Measurements from ENCODE around the gene TBX3.

TBX3 gene

DNA sequence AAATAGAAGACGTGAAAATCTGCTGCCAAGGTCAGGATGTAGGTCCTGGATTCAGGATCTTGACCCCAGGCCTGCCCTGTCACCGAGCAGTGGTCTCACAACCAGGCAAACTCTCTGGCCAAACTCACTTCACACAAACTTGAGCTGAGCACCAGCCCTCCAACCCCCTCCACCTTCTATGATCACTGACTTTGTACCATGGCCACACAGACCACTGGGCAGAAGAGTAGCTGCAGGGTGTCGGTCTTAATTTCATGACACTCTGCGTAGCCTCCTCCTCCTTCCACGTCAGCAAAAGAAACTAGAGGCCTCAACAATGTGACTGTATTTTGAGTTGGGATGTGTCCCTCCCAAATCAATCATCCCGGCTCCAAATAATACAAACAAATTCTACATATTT is 7.2 kb upstream of the TBX3 start:
- no peak overlapping the region for H3K9ac ChIP-seq (ENCODE audit: low read length)
- no peak for DNase-seq

DNA sequence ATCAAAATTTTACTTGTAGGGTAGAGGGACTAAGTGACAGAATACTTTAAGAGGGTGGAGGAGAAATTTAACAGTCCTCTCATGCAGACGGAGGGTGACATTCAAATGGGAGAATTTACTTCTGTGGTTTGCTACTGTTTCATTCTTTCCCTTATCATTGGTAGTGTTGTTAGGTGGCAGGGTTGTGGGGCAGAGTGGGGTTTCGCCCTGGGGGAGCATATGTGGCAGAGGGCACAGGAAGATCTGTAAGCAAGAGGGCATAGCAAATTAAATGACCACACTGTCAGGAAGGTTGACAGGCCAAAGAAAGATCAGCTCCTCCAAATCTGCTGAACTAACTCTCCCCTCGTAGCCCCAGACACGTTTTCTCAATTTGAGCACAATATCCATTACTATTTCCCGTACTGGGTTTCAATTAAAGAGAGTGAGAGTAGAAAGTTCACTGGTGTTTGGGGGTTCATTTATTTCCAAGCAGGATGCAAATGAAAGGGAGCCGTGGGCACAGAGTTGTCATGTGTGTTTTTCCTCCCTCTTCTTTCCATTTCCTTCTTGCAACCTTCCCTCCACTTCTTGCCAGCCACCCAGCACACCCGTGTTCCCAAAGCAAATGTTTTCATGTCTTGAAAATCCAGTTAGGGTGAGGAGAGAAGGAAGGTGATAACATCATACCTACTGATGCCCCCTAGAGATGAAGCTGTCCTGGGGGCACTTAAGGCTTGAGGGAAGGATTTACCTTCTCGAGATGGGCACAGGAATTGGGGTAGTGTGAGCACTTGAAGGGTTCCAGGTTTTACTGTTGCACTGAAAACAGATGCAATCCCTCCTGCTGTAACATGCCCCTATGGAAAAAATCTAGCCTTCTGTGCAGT is 6.5 kb upstream of the TBX3 start:
- Histone ChIP-seq H3K4me2 (ENCODE audit: low read depth, low read length) (no peak overlapping the region), H3K36me3 (replicated peaks; ENCODE audit: insufficient read depth, low read length) (no peaks in the 10 kb centered on the region), H3K4me3 (ENCODE audit: low read length) (no peak overlapping the region), H3K79me2 (ENCODE audit: low read length) (no peaks in the 10 kb centered on the region), H3K9me3 (replicated peaks; ENCODE audit: insufficient read depth, low read length) (no peaks in the 10 kb centered on the region), H2AFZ (ENCODE audit: low read length) (no peak overlapping the region), H3K9me2 (replicated peaks; ENCODE audit: insufficient read depth, low read length) (no peaks in the 10 kb centered on the region), H3K27ac (ENCODE audit: low read length) (no peak overlapping the region), H4K20me1 (ENCODE audit: insufficient read depth, low read length) (no peaks in the 10 kb centered on the region), H3F3A (ENCODE audit: insufficient read depth, low read length) (no peaks in the 10 kb centered on the region), H3K9ac (ENCODE audit: low read length) (no peak overlapping the region), H3K27me3 (replicated peaks; ENCODE audit: insufficient read depth, low read length) (no peaks in the 10 kb centered on the region), H3K4me1 (ENCODE audit: low read length) (no peaks in the 10 kb centered on the region)
- TF ChIP-seq, protein P1, sequence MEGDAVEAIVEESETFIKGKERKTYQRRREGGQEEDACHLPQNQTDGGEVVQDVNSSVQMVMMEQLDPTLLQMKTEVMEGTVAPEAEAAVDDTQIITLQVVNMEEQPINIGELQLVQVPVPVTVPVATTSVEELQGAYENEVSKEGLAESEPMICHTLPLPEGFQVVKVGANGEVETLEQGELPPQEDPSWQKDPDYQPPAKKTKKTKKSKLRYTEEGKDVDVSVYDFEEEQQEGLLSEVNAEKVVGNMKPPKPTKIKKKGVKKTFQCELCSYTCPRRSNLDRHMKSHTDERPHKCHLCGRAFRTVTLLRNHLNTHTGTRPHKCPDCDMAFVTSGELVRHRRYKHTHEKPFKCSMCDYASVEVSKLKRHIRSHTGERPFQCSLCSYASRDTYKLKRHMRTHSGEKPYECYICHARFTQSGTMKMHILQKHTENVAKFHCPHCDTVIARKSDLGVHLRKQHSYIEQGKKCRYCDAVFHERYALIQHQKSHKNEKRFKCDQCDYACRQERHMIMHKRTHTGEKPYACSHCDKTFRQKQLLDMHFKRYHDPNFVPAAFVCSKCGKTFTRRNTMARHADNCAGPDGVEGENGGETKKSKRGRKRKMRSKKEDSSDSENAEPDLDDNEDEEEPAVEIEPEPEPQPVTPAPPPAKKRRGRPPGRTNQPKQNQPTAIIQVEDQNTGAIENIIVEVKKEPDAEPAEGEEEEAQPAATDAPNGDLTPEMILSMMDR (IDR thresholded peaks at IDR 0.05; ENCODE audit: low read length): no peak
- no peak for TF ChIP-seq EZH2 (optimal IDR thresholded peaks at IDR 0.05; ENCODE audit: low read depth, low read length)
- DNase-seq: no peak

More for the DNA sequence above, 7.2 kb upstream of the TBX3 start:
- TF ChIP-seq EZH2 (optimal IDR thresholded peaks at IDR 0.05; ENCODE audit: low read depth, low read length): no peak
- TF ChIP-seq EZH2phosphoT487 (IDR thresholded peaks at IDR 0.05; ENCODE audit: low read length): no peak
- H3K79me2 ChIP-seq (ENCODE audit: low read length): no peaks in the 10 kb centered on the region
- no peaks in the 10 kb centered on the region for H3K36me3 ChIP-seq (replicated peaks; ENCODE audit: insufficient read depth, low read length)
- no peaks in the 10 kb centered on the region for H3K9me3 ChIP-seq (replicated peaks; ENCODE audit: insufficient read depth, low read length)
- no peaks in the 10 kb centered on the region for H3K4me1 ChIP-seq (ENCODE audit: low read length)
- H3K27me3 ChIP-seq (replicated peaks; ENCODE audit: insufficient read depth, low read length): no peaks in the 10 kb centered on the region
- no peaks in the 10 kb centered on the region for H3K9me2 ChIP-seq (replicated peaks; ENCODE audit: insufficient read depth, low read length)
- H3K4me2 ChIP-seq (ENCODE audit: low read depth, low read length): no peak overlapping the region
- H3F3A ChIP-seq (ENCODE audit: insufficient read depth, low read length): no peaks in the 10 kb centered on the region
- H4K20me1 ChIP-seq (ENCODE audit: insufficient read depth, low read length): no peaks in the 10 kb centered on the region
- no peak overlapping the region for H2AFZ ChIP-seq (ENCODE audit: low read length)
- H3K27ac ChIP-seq (ENCODE audit: low read length): no peak overlapping the region
- H3K4me3 ChIP-seq (ENCODE audit: low read length): no peak overlapping the region

DNA sequence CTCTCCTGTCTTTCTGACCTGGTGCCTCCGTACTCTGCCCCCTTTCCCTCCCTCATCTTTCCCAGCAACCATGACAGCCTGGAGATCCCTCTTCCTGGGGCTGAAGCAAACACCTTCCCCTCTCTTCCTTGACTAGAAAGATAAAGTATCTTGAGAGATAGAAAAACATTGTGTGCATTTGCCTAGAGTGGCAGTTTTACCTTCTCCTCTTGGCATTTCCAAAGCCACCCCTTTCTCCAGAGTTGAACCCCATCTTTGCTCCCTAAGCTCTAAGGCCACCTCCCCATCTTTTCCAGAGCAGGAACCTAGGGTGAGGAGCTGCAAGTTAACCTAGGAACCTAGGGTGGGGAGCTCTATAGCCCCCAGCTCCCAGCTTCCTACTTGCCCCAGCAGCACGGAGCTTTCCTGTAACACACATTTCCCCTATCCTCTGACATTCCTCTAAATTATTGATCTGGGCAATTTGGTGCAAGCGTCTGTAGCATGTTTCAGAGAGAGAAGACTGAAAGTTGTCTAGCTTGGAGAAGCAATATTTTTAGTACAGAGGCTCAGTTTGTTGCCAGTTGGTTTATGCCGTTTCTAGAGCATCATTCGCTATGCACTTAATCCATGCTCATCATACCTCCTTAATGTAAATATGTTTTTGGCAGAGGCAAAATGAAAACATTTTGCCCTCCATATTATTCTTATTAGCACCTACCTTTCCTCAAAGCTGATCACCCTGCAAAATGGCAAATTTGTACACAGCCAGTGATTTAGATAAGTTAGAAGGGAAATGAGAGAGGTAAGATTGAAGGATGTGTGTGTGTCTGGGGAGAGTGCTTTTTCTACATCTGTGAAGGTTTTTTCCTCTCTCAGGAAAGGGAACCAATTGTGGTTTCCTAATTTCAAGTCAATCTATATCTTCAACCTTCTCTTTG is 5.4 kb upstream of the TBX3 start:
- Histone ChIP-seq H4K20me1 (ENCODE audit: insufficient read depth, low read length) (no peaks in the 10 kb centered on the region), H3K4me2 (ENCODE audit: low read depth, low read length) (no peak overlapping the region), H3K36me3 (replicated peaks; ENCODE audit: insufficient read depth, low read length) (no peaks in the 10 kb centered on the region), H3K79me2 (ENCODE audit: low read length) (no peaks in the 10 kb centered on the region), H3K27me3 (replicated peaks; ENCODE audit: insufficient read depth, low read length) (no peaks in the 10 kb centered on the region), H2AFZ (ENCODE audit: low read length) (no peak overlapping the region), H3F3A (ENCODE audit: insufficient read depth, low read length) (no peaks in the 10 kb centered on the region), H3K9ac (ENCODE audit: low read length) (no peak overlapping the region), H3K9me3 (replicated peaks; ENCODE audit: insufficient read depth, low read length) (no peaks in the 10 kb centered on the region), H3K4me1 (ENCODE audit: low read length) (no peaks in the 10 kb centered on the region), H3K9me2 (replicated peaks; ENCODE audit: insufficient read depth, low read length) (no peaks in the 10 kb centered on the region), H3K4me3 (ENCODE audit: low read length) (no peak overlapping the region), H3K27ac (ENCODE audit: low read length) (no peak overlapping the region)
- TF ChIP-seq EZH2phosphoT487 (IDR thresholded peaks at IDR 0.05; ENCODE audit: low read length): no peak
- TF ChIP-seq EZH2 (optimal IDR thresholded peaks at IDR 0.05; ENCODE audit: low read depth, low read length): no peak
- TF ChIP-seq, protein P1 (IDR thresholded peaks at IDR 0.05; ENCODE audit: low read length): no peak
- no peak for DNase-seq

Measured in MM.1S (cell line).